Stimulated activated naive CD8-positive, alpha-beta T cell treated with anti-CD3 and anti-CD28 coated beads, Interleukin-15, Interleukin-2, amounts not matched to agents 100 U/mL and 50 U/mL, for 24 hours (primary cell): ENCODE measurements around the gene CD38.

Source experiments
- ATAC-seq: fragments of 150-1000 bp; cut with Tn5 transposase; one replicate; pipeline ENCODE4 v1.10.0; 2021
- DNase-seq: peaks from one replicate; pipeline ENCODE4 v3.0.0; 2021

The CD38 gene

DNA sequence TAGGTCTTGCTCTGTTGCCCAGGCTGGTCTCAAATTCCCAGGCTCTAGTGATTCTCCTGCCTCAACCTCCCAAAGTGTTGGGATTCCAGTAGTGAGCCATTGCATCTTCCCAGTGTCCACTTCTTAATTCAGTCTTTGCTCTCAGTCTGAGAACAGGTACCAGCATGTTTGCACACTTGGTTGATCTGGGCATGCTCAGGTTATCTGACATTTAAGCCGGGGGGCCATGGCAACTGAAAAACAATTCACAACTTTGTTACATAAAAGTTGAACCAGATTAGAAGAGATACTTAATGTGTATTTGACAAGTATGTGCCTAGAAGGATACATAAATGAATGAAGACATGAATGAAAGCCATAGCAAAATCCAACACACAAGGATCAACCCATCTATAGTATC, 121.4 kb downstream of the CD38 start:
- no peak for DNase-seq

DNA sequence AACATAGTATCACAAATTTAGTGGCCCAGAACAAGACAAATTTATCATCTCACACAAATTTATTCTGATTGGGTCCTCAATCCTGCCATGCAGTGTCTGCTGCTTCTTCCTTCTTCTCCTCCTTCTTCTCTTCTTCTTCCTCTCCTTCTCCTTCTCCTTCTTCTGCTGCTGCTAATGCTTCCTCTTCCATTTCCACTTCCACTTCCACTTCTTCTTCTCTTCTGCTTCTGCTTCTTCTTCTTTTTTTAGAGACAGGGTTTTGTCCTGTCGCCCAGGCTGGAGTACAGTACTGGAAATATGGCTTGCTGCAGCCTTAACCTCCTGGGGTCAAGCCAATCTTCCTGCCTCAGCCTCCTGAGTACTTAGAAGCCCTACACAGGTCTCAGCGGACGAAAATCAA, 122.9 kb downstream of the CD38 start:
- DNase-seq (no peak), ATAC-seq (no peak)

More for the DNA sequence above, 121.4 kb downstream of the CD38 start:
- ATAC-seq = no peak

DNA sequence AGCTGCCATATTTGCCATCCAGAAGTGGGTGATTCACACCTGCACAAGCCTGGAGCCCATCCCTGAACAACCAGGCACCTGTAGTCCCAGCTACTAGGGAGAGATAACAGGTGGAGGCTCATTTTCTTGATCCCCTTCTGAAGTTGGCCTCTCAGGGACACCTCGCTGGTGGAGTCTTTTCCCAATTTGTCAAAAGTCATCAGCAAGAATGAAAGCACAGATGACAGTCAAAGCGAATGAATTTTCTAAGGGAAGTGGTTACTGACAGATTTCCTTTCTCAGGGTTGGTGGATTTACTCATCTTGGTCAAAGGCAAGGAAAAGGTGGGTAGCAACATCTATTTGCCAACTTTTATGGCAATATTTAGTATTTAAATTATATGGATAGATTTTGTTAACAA, 123.9 kb downstream of the CD38 start:
- ATAC-seq (no peak), DNase-seq (no peak)

GRCh38 chr4:15902746-15903145, 124.6 kb downstream of the CD38 start:
- DNase-seq = no peak
- ATAC-seq = no peak
